GM23338 (cell line): ENCODE results near the gene IRAK2. TPM values are rescaled to one million over a fixed set of nuclear protein-coding genes. Genes with fewer than 3 reads are reported as not detected.

ENCODE experiments used
- ATAC-seq: fragments of 200-7000 bp; cut with Tn5 transposase; 3 replicates; pipeline ENCODE4 v1.9.1; 2020
- DNase-seq: peaks from one replicate; pipeline ENCODE4 v3.0.0-alpha.2; 2015; ENCODE audit warnings: low spot score
- H2AFZ ChIP-seq: fragments of 200-600 bp; sonication (generic); 2 replicates; pipeline ENCODE4 v1.8.0; 2016; ENCODE audit warnings: antibody characterized with exemption, mild to moderate bottlenecking, moderate library complexity
- H3F3A ChIP-seq: fragments of 200-600 bp; sonication (generic); replicated peaks from 2 replicates; pipeline ENCODE4 v1.8.0; 2017; ENCODE audit warnings: antibody characterized with exemption, mixed run types, low read depth
- H3K27ac ChIP-seq: fragments of 200-600 bp; sonication (generic); 2 replicates; pipeline ENCODE4 v1.6.1; 2016; ENCODE audit warnings: low read depth
- H3K27me3 ChIP-seq: fragments of 200-600 bp; sonication (generic); 2 replicates; pipeline ENCODE4 v1.8.0; 2016; ENCODE audit warnings: mild to moderate bottlenecking, mixed run types, moderate library complexity; ENCODE audit not compliant: insufficient read depth
- H3K36me3 ChIP-seq: fragments of 200-600 bp; sonication (generic); 2 replicates; pipeline ENCODE4 v1.8.0; 2016; ENCODE audit warnings: mild to moderate bottlenecking; ENCODE audit not compliant: insufficient read depth
- H3K4me1 ChIP-seq: fragments of 200-600 bp; sonication (generic); 2 replicates; pipeline ENCODE4 v1.8.0; 2016; ENCODE audit warnings: mild to moderate bottlenecking, moderate library complexity; ENCODE audit not compliant: insufficient read depth
- H3K4me2 ChIP-seq: fragments of 200-600 bp; sonication (generic); 2 replicates; pipeline ENCODE4 v1.7.1; 2017; ENCODE audit warnings: mixed run types
- H3K4me3 ChIP-seq: fragments of 200-600 bp; sonication (generic); 2 replicates; pipeline ENCODE4 v1.6.1; 2016; ENCODE audit warnings: mixed run types
- H3K79me2 ChIP-seq: fragments of 200-600 bp; sonication (generic); replicated peaks from 2 replicates; pipeline ENCODE4 v1.8.0; 2017; ENCODE audit warnings: mild to moderate bottlenecking; ENCODE audit not compliant: insufficient read depth
- H3K9me2 ChIP-seq: fragments of 200-600 bp; sonication (generic); 2 replicates; pipeline ENCODE4 v1.8.0; 2017; ENCODE audit not compliant: insufficient read depth
- H4K20me1 ChIP-seq: fragments of 200-600 bp; sonication (generic); replicated peaks from 2 replicates; pipeline ENCODE4 v1.8.0; 2017; ENCODE audit warnings: mild to moderate bottlenecking; ENCODE audit not compliant: insufficient read depth
- H3K27ac Mint-ChIP-seq: 2 replicates; pipeline ENCODE4 v1.8.0; 2020; ENCODE audit warnings: inconsistent platforms, mild to moderate bottlenecking, moderate library complexity, mixed read lengths
- H3K27me3 Mint-ChIP-seq: 3 replicates; pipeline ENCODE4 v1.8.0; 2022; ENCODE audit warnings: low read depth, mild to moderate bottlenecking, moderate library complexity, mixed read lengths, inconsistent platforms; ENCODE audit not compliant: insufficient read depth, poor library complexity
- H3K36me3 Mint-ChIP-seq: 3 replicates; pipeline ENCODE4 v1.8.0; 2021; ENCODE audit warnings: low read depth, mild to moderate bottlenecking, inconsistent platforms, moderate library complexity, mixed read lengths
- H3K4me1 Mint-ChIP-seq: 3 replicates; pipeline ENCODE4 v1.8.0; 2020; ENCODE audit warnings: mild to moderate bottlenecking, inconsistent platforms, mixed read lengths
- H3K4me3 Mint-ChIP-seq: 3 replicates; pipeline ENCODE4 v1.8.0; 2021; ENCODE audit warnings: moderate library complexity, mild to moderate bottlenecking, inconsistent platforms, mixed read lengths
- H3K9me3 Mint-ChIP-seq: 3 replicates; pipeline ENCODE4 v1.8.0; 2020; ENCODE audit warnings: moderate library complexity, mild to moderate bottlenecking, inconsistent platforms, mixed read lengths
- CREB1 ChIP-seq: fragments of 250-450 bp; sonication (Bioruptor Pico); IDR thresholded peaks from 2 replicates; pipeline ENCODE4 v1.5.0; 2020; ENCODE audit warnings: low read depth, mild to moderate bottlenecking, moderate library complexity
- ETS1 ChIP-seq: IDR thresholded peaks from 2 replicates; pipeline ENCODE4 v1.6.1; 2016; ENCODE audit warnings: antibody characterized with exemption
- EZH2 ChIP-seq: fragments of 200-600 bp; sonication (generic); IDR thresholded peaks from one replicate; pipeline ENCODE4 v1.8.0; 2017; ENCODE audit warnings: antibody characterized with exemption, mild to moderate bottlenecking, low read depth; ENCODE audit not compliant: unreplicated experiment
- EZH2phosphoT487 ChIP-seq: fragments of 200-600 bp; sonication (generic); IDR thresholded peaks from one replicate; pipeline ENCODE4 v1.8.1; 2018; ENCODE audit warnings: antibody characterized with exemption; ENCODE audit not compliant: unreplicated experiment
- JUNB ChIP-seq: IDR thresholded peaks from one replicate; pipeline ENCODE4 v1.6.1; 2016; ENCODE audit warnings: antibody characterized with exemption; ENCODE audit not compliant: unreplicated experiment
- NANOG ChIP-seq: IDR thresholded peaks from 2 replicates; pipeline ENCODE4 v1.6.1; 2016; ENCODE audit warnings: antibody characterized with exemption, borderline replicate concordance
- REST ChIP-seq: IDR thresholded peaks from one replicate; pipeline ENCODE4 v1.6.1; 2018; ENCODE audit warnings: antibody characterized with exemption; ENCODE audit not compliant: unreplicated experiment
- ZNF114 ChIP-seq: fragments of 250-450 bp; sonication (Bioruptor Pico); IDR thresholded peaks from 2 replicates; pipeline ENCODE4 v1.5.0; 2020; ENCODE audit warnings: mild to moderate bottlenecking, moderate library complexity
- ZNF331 ChIP-seq: fragments of 250-450 bp; sonication (Bioruptor Pico); IDR thresholded peaks from 2 replicates; pipeline ENCODE4 v1.5.0; 2020; ENCODE audit warnings: low read depth, mild to moderate bottlenecking, moderate library complexity
- ZNF462 ChIP-seq: fragments of 250-450 bp; sonication (Bioruptor Pico); IDR thresholded peaks from 2 replicates; pipeline ENCODE4 v1.5.0; 2020; ENCODE audit warnings: mild to moderate bottlenecking, moderate library complexity
- polyA plus RNA-seq: library from polyadenylated mRNA; unstranded; fragments of >200 nt; fragmentation: Nextera tagmentation; extraction: Ambion mirVana; gene quantifications from 2 replicates; pipeline ENCODE4 v1.2.1, GENCODE V29; 2016
- total RNA-seq: library from RNA; depleted of rRNA; stranded (reverse); fragments of >200 nt; shearing (Covaris generic); gene quantifications from 2 replicates; pipeline ENCODE4 v1.2.3, GENCODE V29; 2014
- TF ChIP-seq, protein P1 (sequence below), 2 experiments: fragments of 200-600 bp in 1 of 2; sonication (generic) in 1 of 2; conservative IDR thresholded peaks; 2 replicates each; pipeline versions ENCODE4 v1.5.1 to v1.6.1; 2016 to 2017; ENCODE audit warnings: antibody characterized with exemption in 2 of 2, low read depth in 2 of 2, mild to moderate bottlenecking in 2 of 2, moderate library complexity in 1 of 2

Gene IRAK2
- total and polyA plus RNA-seq, 2 experiments from 2014 or later: 0.37 to 1.4 TPM

DNA sequence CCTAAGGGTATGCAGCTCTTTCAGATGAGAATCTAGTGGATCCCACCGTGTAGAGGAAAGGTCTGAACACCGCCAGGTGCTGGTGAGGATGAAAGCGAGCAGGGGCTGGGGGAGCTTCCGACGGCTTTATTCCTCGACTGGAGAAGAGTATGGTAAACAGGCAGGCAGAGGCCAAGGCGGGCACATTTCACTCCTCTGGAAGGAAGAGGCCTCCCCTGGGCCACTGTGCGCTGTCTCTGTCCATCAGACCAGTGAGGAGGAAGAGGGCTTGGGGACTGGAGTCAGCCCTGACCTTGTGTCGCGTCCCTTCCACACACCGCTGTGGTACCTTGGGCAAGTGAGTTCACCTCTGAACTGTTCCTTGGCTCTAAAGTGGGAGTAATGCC is 123.8 kb downstream of the IRAK2 start:
- H3K36me3 ChIP-seq: peaks cover 3% of the 10 kb centered on the region; the same call in 1 of the 2 replicates
- peaks cover 8% of the 10 kb centered on the region; the same call in 1 of the 2 replicates for H3K4me1 ChIP-seq
- no peak overlapping the region for H3K4me3 ChIP-seq
- TF ChIP-seq NANOG (no peak), JUNB (no peak), ZNF114 (CRISPR knock-in tag) (no peak), CREB1 (CRISPR knock-in tag) (no peak), EZH2 (no peak), ZNF331 (CRISPR knock-in tag) (no peak), EZH2phosphoT487 (no peak), ETS1 (no peak), REST (no peak), ZNF462 (CRISPR knock-in tag) (no peak)
- TF ChIP-seq, protein P1, sequence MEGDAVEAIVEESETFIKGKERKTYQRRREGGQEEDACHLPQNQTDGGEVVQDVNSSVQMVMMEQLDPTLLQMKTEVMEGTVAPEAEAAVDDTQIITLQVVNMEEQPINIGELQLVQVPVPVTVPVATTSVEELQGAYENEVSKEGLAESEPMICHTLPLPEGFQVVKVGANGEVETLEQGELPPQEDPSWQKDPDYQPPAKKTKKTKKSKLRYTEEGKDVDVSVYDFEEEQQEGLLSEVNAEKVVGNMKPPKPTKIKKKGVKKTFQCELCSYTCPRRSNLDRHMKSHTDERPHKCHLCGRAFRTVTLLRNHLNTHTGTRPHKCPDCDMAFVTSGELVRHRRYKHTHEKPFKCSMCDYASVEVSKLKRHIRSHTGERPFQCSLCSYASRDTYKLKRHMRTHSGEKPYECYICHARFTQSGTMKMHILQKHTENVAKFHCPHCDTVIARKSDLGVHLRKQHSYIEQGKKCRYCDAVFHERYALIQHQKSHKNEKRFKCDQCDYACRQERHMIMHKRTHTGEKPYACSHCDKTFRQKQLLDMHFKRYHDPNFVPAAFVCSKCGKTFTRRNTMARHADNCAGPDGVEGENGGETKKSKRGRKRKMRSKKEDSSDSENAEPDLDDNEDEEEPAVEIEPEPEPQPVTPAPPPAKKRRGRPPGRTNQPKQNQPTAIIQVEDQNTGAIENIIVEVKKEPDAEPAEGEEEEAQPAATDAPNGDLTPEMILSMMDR (conservative IDR thresholded peaks at IDR 0.05; ENCODE audit: low read depth in 2 of 2): no peak
- no peaks in the 10 kb centered on the region for H3K9me2 ChIP-seq
- H3K27me3 ChIP-seq: no peaks in the 10 kb centered on the region
- Mint-ChIP-seq H3K9me3 (no peaks in the 10 kb centered on the region), H3K27me3 (peaks cover 5% of the 10 kb centered on the region), H3K4me3 (no peak overlapping the region), H3K27ac (no peak overlapping the region), H3K4me1 (peaks cover 15% of the 10 kb centered on the region), H3K36me3 (peaks cover 11% of the 10 kb centered on the region)
- no peaks in the 10 kb centered on the region for H3K79me2 ChIP-seq
- H4K20me1 ChIP-seq: no peaks in the 10 kb centered on the region
- H3K4me2 ChIP-seq: no peak overlapping the region
- no peak overlapping the region for H2AFZ ChIP-seq
- ATAC-seq (no peak), DNase-seq (no peak)
- no peak overlapping the region for H3K27ac ChIP-seq
- no peaks in the 10 kb centered on the region for H3F3A ChIP-seq
